Measurements from ENCODE around the gene NR6A1.

NR6A1 gene

GRCh38 chr9:124562328-124562727 lies 208.8 kb downstream of the NR6A1 start:
- Histone ChIP-seq H3K36me3 (ENCODE audit: control insufficient read depth in 1 of 2, insufficient read depth in 2 of 2, low read length in 2 of 2) (no peaks in the 10 kb centered on the region), H3K27me3 (ENCODE audit: control insufficient read depth in 1 of 2, insufficient read depth in 2 of 2, low read length in 2 of 2) (no peaks in the 10 kb centered on the region), H3K9ac (ENCODE audit: low read depth in 1 of 2, low read length in 2 of 2) (no peak overlapping the region), H3K9me3 (ENCODE audit: control insufficient read depth in 1 of 2, low read length in 2 of 2) (no peaks in the 10 kb centered on the region), H3K27ac (ENCODE audit: low read depth, low read length) (no peak overlapping the region), H3K4me3 (ENCODE audit: low read depth in 1 of 2, low read length in 2 of 2) (no peak overlapping the region), H3K4me1 (ENCODE audit: control insufficient read depth in 1 of 2, insufficient read depth in 2 of 2, low read length in 2 of 2) (no peaks in the 10 kb centered on the region)

- Histone ChIP-seq H3K36me3 (ENCODE audit: control insufficient read depth in 1 of 2, insufficient read depth in 2 of 2, low read length in 2 of 2) (no peaks in the 10 kb centered on the region), H3K27me3 (ENCODE audit: control insufficient read depth in 1 of 2, insufficient read depth in 2 of 2, low read length in 2 of 2) (no peaks in the 10 kb centered on the region), H3K4me3 (ENCODE audit: low read depth in 1 of 2, low read length in 2 of 2) (no peak overlapping the region), H3K9ac (ENCODE audit: low read depth in 1 of 2, low read length in 2 of 2) (no peak overlapping the region), H3K4me1 (ENCODE audit: control insufficient read depth in 1 of 2, insufficient read depth in 2 of 2, low read length in 2 of 2) (no peaks in the 10 kb centered on the region), H3K9me3 (ENCODE audit: control insufficient read depth in 1 of 2, low read length in 2 of 2) (no peaks in the 10 kb centered on the region), H3K27ac (ENCODE audit: low read depth, low read length) (no peak overlapping the region)
These were observed 211.2 kb downstream of the NR6A1 start for GRCh38 chr9:124559871-124560270.

- no peak overlapping the region for H3K27ac ChIP-seq (ENCODE audit: low read depth, low read length)
- no peaks in the 10 kb centered on the region for H3K27me3 ChIP-seq (ENCODE audit: control insufficient read depth in 1 of 2, insufficient read depth in 2 of 2, low read length in 2 of 2)
- no peak overlapping the region for H3K4me3 ChIP-seq (ENCODE audit: low read depth in 1 of 2, low read length in 2 of 2)
- H3K36me3 ChIP-seq (ENCODE audit: control insufficient read depth in 1 of 2, insufficient read depth in 2 of 2, low read length in 2 of 2), result peaks cover 0 to 5% of the 10 kb centered on the region in 2 donors
- no peaks in the 10 kb centered on the region for H3K4me1 ChIP-seq (ENCODE audit: control insufficient read depth in 1 of 2, insufficient read depth in 2 of 2, low read length in 2 of 2)
- no peak overlapping the region for H3K9ac ChIP-seq (ENCODE audit: low read depth in 1 of 2, low read length in 2 of 2)
- no peaks in the 10 kb centered on the region for H3K9me3 ChIP-seq (ENCODE audit: control insufficient read depth in 1 of 2, low read length in 2 of 2)
These were observed 212.2 kb downstream of the NR6A1 start for GRCh38 chr9:124558777-124559470.

GRCh38 chr9:124557895-124558294 lies 213.2 kb downstream of the NR6A1 start:
- no peaks in the 10 kb centered on the region for H3K9me3 ChIP-seq (ENCODE audit: control insufficient read depth in 1 of 2, low read length in 2 of 2)
- H3K4me1 ChIP-seq (ENCODE audit: control insufficient read depth in 1 of 2, insufficient read depth in 2 of 2, low read length in 2 of 2), result no peaks in the 10 kb centered on the region
- no peak overlapping the region for H3K9ac ChIP-seq (ENCODE audit: low read depth in 1 of 2, low read length in 2 of 2)
- H3K36me3 ChIP-seq (ENCODE audit: control insufficient read depth in 1 of 2, insufficient read depth in 2 of 2, low read length in 2 of 2), result peaks cover 0 to 5% of the 10 kb centered on the region in 2 donors
- H3K27ac ChIP-seq (ENCODE audit: low read depth, low read length), result no peak overlapping the region
- H3K4me3 ChIP-seq (ENCODE audit: low read depth in 1 of 2, low read length in 2 of 2), result no peak overlapping the region
- H3K27me3 ChIP-seq (ENCODE audit: control insufficient read depth in 1 of 2, insufficient read depth in 2 of 2, low read length in 2 of 2), result no peaks in the 10 kb centered on the region

GRCh38 chr9:124555043-124555442 lies 216.1 kb downstream of the NR6A1 start:
- Histone ChIP-seq H3K27me3 (ENCODE audit: control insufficient read depth in 1 of 2, insufficient read depth in 2 of 2, low read length in 2 of 2) (no peaks in the 10 kb centered on the region), H3K27ac (ENCODE audit: low read depth, low read length) (no peak overlapping the region), H3K9ac (ENCODE audit: low read depth in 1 of 2, low read length in 2 of 2) (no peak overlapping the region), H3K9me3 (ENCODE audit: control insufficient read depth in 1 of 2, low read length in 2 of 2) (no peaks in the 10 kb centered on the region), H3K4me3 (ENCODE audit: low read depth in 1 of 2, low read length in 2 of 2) (no peak overlapping the region), H3K36me3 (ENCODE audit: control insufficient read depth in 1 of 2, insufficient read depth in 2 of 2, low read length in 2 of 2) (peaks cover 0 to 5% of the 10 kb centered on the region in 2 donors), H3K4me1 (ENCODE audit: control insufficient read depth in 1 of 2, insufficient read depth in 2 of 2, low read length in 2 of 2) (no peaks in the 10 kb centered on the region)

GRCh38 chr9:124553738-124554137 lies 217.4 kb downstream of the NR6A1 start:
- no peak overlapping the region for H3K9ac ChIP-seq (ENCODE audit: low read depth in 1 of 2, low read length in 2 of 2)
- no peaks in the 10 kb centered on the region for H3K4me1 ChIP-seq (ENCODE audit: control insufficient read depth in 1 of 2, insufficient read depth in 2 of 2, low read length in 2 of 2)
- no peaks in the 10 kb centered on the region for H3K27me3 ChIP-seq (ENCODE audit: control insufficient read depth in 1 of 2, insufficient read depth in 2 of 2, low read length in 2 of 2)
- no peaks in the 10 kb centered on the region for H3K9me3 ChIP-seq (ENCODE audit: control insufficient read depth in 1 of 2, low read length in 2 of 2)
- no peak overlapping the region for H3K4me3 ChIP-seq (ENCODE audit: low read depth in 1 of 2, low read length in 2 of 2)
- no peak overlapping the region for H3K27ac ChIP-seq (ENCODE audit: low read depth, low read length)
- peaks cover 0 to 5% of the 10 kb centered on the region in 2 donors for H3K36me3 ChIP-seq (ENCODE audit: control insufficient read depth in 1 of 2, insufficient read depth in 2 of 2, low read length in 2 of 2)

GRCh38 chr9:124552273-124552605 lies 218.9 kb downstream of the NR6A1 start:
- Histone ChIP-seq H3K9ac (ENCODE audit: low read depth in 1 of 2, low read length in 2 of 2) (no peak overlapping the region), H3K36me3 (ENCODE audit: control insufficient read depth in 1 of 2, insufficient read depth in 2 of 2, low read length in 2 of 2) (peaks cover 0 to 5% of the 10 kb centered on the region in 2 donors), H3K9me3 (ENCODE audit: control insufficient read depth in 1 of 2, low read length in 2 of 2) (no peaks in the 10 kb centered on the region), H3K27ac (ENCODE audit: low read depth, low read length) (no peak overlapping the region), H3K4me3 (ENCODE audit: low read depth in 1 of 2, low read length in 2 of 2) (no peak overlapping the region), H3K27me3 (ENCODE audit: control insufficient read depth in 1 of 2, insufficient read depth in 2 of 2, low read length in 2 of 2) (no peaks in the 10 kb centered on the region), H3K4me1 (ENCODE audit: control insufficient read depth in 1 of 2, insufficient read depth in 2 of 2, low read length in 2 of 2) (no peaks in the 10 kb centered on the region)

- Histone ChIP-seq H3K4me1 (ENCODE audit: control insufficient read depth in 1 of 2, insufficient read depth in 2 of 2, low read length in 2 of 2) (no peaks in the 10 kb centered on the region), H3K9me3 (ENCODE audit: control insufficient read depth in 1 of 2, low read length in 2 of 2) (no peaks in the 10 kb centered on the region), H3K9ac (ENCODE audit: low read depth in 1 of 2, low read length in 2 of 2) (no peak overlapping the region), H3K27ac (ENCODE audit: low read depth, low read length) (no peak overlapping the region), H3K36me3 (ENCODE audit: control insufficient read depth in 1 of 2, insufficient read depth in 2 of 2, low read length in 2 of 2) (peaks cover 0 to 5% of the 10 kb centered on the region in 2 donors), H3K4me3 (ENCODE audit: low read depth in 1 of 2, low read length in 2 of 2) (no peak overlapping the region), H3K27me3 (ENCODE audit: control insufficient read depth in 1 of 2, insufficient read depth in 2 of 2, low read length in 2 of 2) (no peaks in the 10 kb centered on the region)
These were observed 219.4 kb downstream of the NR6A1 start for GRCh38 chr9:124551472-124552272.

- no peaks in the 10 kb centered on the region for H3K27me3 ChIP-seq (ENCODE audit: control insufficient read depth in 1 of 2, insufficient read depth in 2 of 2, low read length in 2 of 2)
- H3K4me1 ChIP-seq (ENCODE audit: control insufficient read depth in 1 of 2, insufficient read depth in 2 of 2, low read length in 2 of 2), result no peaks in the 10 kb centered on the region
- no peaks in the 10 kb centered on the region for H3K9me3 ChIP-seq (ENCODE audit: control insufficient read depth in 1 of 2, low read length in 2 of 2)
- peaks cover 0 to 5% of the 10 kb centered on the region in 2 donors for H3K36me3 ChIP-seq (ENCODE audit: control insufficient read depth in 1 of 2, insufficient read depth in 2 of 2, low read length in 2 of 2)
- H3K9ac ChIP-seq (ENCODE audit: low read depth in 1 of 2, low read length in 2 of 2), result no peak overlapping the region
- no peak overlapping the region for H3K4me3 ChIP-seq (ENCODE audit: low read depth in 1 of 2, low read length in 2 of 2)
- no peak overlapping the region for H3K27ac ChIP-seq (ENCODE audit: low read depth, low read length)
These were observed 221.0 kb downstream of the NR6A1 start for GRCh38 chr9:124550072-124550471.

GRCh38 chr9:124549016-124549415 lies 222.1 kb downstream of the NR6A1 start:
- Histone ChIP-seq H3K27ac (ENCODE audit: low read depth, low read length) (no peak overlapping the region), H3K4me1 (ENCODE audit: control insufficient read depth in 1 of 2, insufficient read depth in 2 of 2, low read length in 2 of 2) (no peaks in the 10 kb centered on the region), H3K9ac (ENCODE audit: low read depth in 1 of 2, low read length in 2 of 2) (no peak overlapping the region), H3K4me3 (ENCODE audit: low read depth in 1 of 2, low read length in 2 of 2) (no peak overlapping the region), H3K36me3 (ENCODE audit: control insufficient read depth in 1 of 2, insufficient read depth in 2 of 2, low read length in 2 of 2) (peaks cover 0 to under 1% of the 10 kb centered on the region in 2 donors), H3K9me3 (ENCODE audit: control insufficient read depth in 1 of 2, low read length in 2 of 2) (no peaks in the 10 kb centered on the region), H3K27me3 (ENCODE audit: control insufficient read depth in 1 of 2, insufficient read depth in 2 of 2, low read length in 2 of 2) (no peaks in the 10 kb centered on the region)

Data from duodenal mucosa (tissue), 2 donors.